ENCODE results near the gene FLOT2.

DNA sequence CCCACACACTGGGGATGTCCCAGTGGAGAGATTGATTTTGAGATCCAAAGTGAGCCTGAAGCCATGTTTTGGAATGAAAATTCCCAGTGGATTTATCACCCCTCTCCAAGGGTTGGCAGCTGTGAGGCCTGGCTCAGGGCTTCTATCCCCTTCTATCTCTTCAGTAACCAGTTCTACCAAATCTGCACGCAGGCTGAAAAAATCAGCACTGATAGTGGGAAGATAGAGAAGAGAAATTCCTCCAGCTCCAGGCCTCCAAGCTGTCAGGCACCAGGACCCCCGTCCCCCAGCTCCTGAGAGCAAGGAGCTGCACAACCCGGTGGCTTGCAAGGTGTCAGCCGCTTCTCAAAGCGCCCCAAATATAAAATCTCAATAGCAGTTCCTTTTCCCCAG lies 1.0 kb downstream of the FLOT2 start:
- TF ChIP-seq GATA2 (IDR thresholded peaks at IDR 0.05; ENCODE audit: low read depth, low read length): peak; percentile 43
- TF ChIP-seq GATA3 (IDR thresholded peaks at IDR 0.05; ENCODE audit: low read depth, low read length): no peak
